ENCODE measurements around the gene MAU2.
"Not testable (repeated sequence)": the region's sequence is repeated elsewhere in the genome, so short reads cannot be mapped to it uniquely, and the experiment has no call there.

DNA sequence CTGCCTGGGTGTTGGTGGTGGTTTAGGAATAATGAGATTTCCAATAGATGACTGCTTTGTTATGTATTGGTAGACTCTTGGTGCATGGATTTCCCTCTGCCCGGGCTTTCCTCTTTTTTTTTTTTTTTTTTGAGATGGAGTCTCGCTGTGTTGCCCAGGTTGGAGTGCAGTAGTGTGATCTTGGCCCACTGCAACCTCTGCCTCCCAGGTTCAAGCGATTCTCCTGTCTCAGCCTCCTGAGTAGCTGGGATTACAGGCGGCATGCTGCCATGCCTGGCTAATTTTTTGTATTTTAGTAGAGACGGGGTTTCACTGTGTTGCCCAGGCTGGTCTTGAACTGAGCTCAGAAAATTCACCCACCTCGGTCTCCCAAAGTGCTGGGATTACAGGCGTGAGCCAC lies 73.7 kb downstream of the MAU2 start:
- TF ChIP-seq, protein P1, sequence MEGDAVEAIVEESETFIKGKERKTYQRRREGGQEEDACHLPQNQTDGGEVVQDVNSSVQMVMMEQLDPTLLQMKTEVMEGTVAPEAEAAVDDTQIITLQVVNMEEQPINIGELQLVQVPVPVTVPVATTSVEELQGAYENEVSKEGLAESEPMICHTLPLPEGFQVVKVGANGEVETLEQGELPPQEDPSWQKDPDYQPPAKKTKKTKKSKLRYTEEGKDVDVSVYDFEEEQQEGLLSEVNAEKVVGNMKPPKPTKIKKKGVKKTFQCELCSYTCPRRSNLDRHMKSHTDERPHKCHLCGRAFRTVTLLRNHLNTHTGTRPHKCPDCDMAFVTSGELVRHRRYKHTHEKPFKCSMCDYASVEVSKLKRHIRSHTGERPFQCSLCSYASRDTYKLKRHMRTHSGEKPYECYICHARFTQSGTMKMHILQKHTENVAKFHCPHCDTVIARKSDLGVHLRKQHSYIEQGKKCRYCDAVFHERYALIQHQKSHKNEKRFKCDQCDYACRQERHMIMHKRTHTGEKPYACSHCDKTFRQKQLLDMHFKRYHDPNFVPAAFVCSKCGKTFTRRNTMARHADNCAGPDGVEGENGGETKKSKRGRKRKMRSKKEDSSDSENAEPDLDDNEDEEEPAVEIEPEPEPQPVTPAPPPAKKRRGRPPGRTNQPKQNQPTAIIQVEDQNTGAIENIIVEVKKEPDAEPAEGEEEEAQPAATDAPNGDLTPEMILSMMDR (IDR thresholded peaks at IDR 0.05; ENCODE audit: insufficient read depth, low read depth, low read length), result not testable (repeated sequence)
- not testable (repeated sequence) for TF ChIP-seq EZH2 (IDR thresholded peaks at IDR 0.05; ENCODE audit: insufficient read depth, low read length)
